GM12891 (cell line): ENCODE data around the gene CENPK.
"Not testable (repeated sequence)": the region's sequence is repeated elsewhere in the genome, so short reads cannot be mapped to it uniquely, and the experiment has no call there.

ENCODE experiments used
- POLR2A ChIP-seq: IDR thresholded peaks from 2 replicates; pipeline ENCODE4 v1.6.1; 2011; ENCODE audit warnings: low read depth, low read length, control low read depth
- POLR2AphosphoS5 ChIP-seq: IDR thresholded peaks from 2 replicates; pipeline ENCODE4 v1.6.1; 2011; ENCODE audit warnings: low read depth, low read length, control low read depth
- POU2F2 ChIP-seq: IDR thresholded peaks from 2 replicates; pipeline ENCODE4 v1.6.1; 2011; ENCODE audit warnings: low read depth, mild to moderate bottlenecking, control low read depth, low read length, moderate library complexity
- SPI1 ChIP-seq: IDR thresholded peaks from 2 replicates; pipeline ENCODE4 v1.6.1; 2011; ENCODE audit warnings: low read depth, low read length, control low read depth
- TAF1 ChIP-seq: IDR thresholded peaks from 2 replicates; pipeline ENCODE4 v1.6.1; 2011; ENCODE audit warnings: low read depth, low read length, control low read depth

GRCh38 chr5:65488038-65488687 lies 74.8 kb downstream of the CENPK start:
- TF ChIP-seq POLR2A, TAF1, POLR2AphosphoS5, SPI1, POU2F2: not testable (repeated sequence)
